ENCODE data around the gene PNMA8C. TPM values are rescaled to one million over a fixed set of nuclear protein-coding genes. Genes with fewer than 3 reads are reported as not detected.

PNMA8C gene
- total and polyA plus RNA-seq, 2 experiments from 2014 or later = 0.44 to 2.3 TPM

DNA sequence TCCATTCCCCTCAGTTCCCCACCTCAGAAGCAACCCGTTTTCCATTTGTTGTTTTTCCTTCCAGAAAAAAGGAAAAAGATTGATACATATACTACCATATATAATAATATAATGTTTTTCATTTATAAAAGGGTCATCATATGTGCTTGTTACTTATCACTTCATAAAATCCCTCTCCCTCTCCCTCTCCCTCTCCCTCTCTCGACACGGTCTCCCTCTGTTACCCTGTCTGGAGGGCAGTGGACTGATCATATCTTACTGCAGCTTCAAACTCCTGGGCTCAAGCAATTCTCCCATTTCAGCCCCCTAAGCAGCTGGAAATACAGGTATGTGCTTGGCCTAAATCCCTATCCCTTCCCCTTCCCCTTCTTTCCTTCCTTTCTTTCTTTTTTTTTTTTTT is 25.5 kb upstream of the PNMA8C start:
- Mint-ChIP-seq H3K4me1 (no peaks in the 10 kb centered on the region), H3K36me3 (ENCODE audit: low read depth) (no peaks in the 10 kb centered on the region), H3K27ac (no peak overlapping the region), H3K27me3 (ENCODE audit: insufficient read depth, low read depth, poor library complexity) (no peaks in the 10 kb centered on the region), H3K4me3 (no peak overlapping the region), H3K9me3 (peaks cover 7% of the 10 kb centered on the region; the same call in 2 of the 3 replicates)
- H3F3A ChIP-seq (replicated peaks; ENCODE audit: low read depth) = no peaks in the 10 kb centered on the region
- H3K4me1 ChIP-seq (ENCODE audit: insufficient read depth) = no peaks in the 10 kb centered on the region
- ATAC-seq (no peak), DNase-seq (ENCODE audit: low spot score) (no peak)
- no peaks in the 10 kb centered on the region for H3K9me2 ChIP-seq (ENCODE audit: insufficient read depth)
- H4K20me1 ChIP-seq (replicated peaks; ENCODE audit: insufficient read depth) = no peaks in the 10 kb centered on the region; the same call in 1 of the 2 replicates
- no peak overlapping the region for H3K4me2 ChIP-seq
- H2AFZ ChIP-seq = no peak overlapping the region
- H3K36me3 ChIP-seq (ENCODE audit: insufficient read depth) = no peaks in the 10 kb centered on the region
- H3K4me3 ChIP-seq = no peak overlapping the region
- H3K27me3 ChIP-seq (ENCODE audit: insufficient read depth) = no peaks in the 10 kb centered on the region
- H3K27ac ChIP-seq (ENCODE audit: low read depth) = no peak overlapping the region
- no peaks in the 10 kb centered on the region for H3K79me2 ChIP-seq (replicated peaks; ENCODE audit: insufficient read depth)
- TF ChIP-seq, protein P1, sequence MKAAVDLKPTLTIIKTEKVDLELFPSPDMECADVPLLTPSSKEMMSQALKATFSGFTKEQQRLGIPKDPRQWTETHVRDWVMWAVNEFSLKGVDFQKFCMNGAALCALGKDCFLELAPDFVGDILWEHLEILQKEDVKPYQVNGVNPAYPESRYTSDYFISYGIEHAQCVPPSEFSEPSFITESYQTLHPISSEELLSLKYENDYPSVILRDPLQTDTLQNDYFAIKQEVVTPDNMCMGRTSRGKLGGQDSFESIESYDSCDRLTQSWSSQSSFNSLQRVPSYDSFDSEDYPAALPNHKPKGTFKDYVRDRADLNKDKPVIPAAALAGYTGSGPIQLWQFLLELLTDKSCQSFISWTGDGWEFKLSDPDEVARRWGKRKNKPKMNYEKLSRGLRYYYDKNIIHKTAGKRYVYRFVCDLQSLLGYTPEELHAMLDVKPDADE (IDR thresholded peaks at IDR 0.05) = no peak
- TF ChIP-seq CREB1 (CRISPR knock-in tag; IDR thresholded peaks at IDR 0.05; ENCODE audit: low read depth) = no peak
- no peak for TF ChIP-seq NANOG (IDR thresholded peaks at IDR 0.05; ENCODE audit: borderline replicate concordance)
- TF ChIP-seq JUNB (IDR thresholded peaks at IDR 0.05; ENCODE audit: unreplicated experiment) = no peak
- TF ChIP-seq REST (IDR thresholded peaks at IDR 0.05; ENCODE audit: unreplicated experiment) = no peak
- TF ChIP-seq EZH2phosphoT487 (IDR thresholded peaks at IDR 0.05; ENCODE audit: unreplicated experiment) = no peak
- TF ChIP-seq POLR2AphosphoS5 (IDR thresholded peaks at IDR 0.05; ENCODE audit: low read depth) = no peak
- TF ChIP-seq ZNF114 (CRISPR knock-in tag; IDR thresholded peaks at IDR 0.05) = no peak
- TF ChIP-seq STAT1 (IDR thresholded peaks at IDR 0.05; ENCODE audit: unreplicated experiment) = no peak
- TF ChIP-seq ZNF462 (CRISPR knock-in tag; IDR thresholded peaks at IDR 0.05) = no peak
- no peak for TF ChIP-seq ZNF331 (CRISPR knock-in tag; IDR thresholded peaks at IDR 0.05; ENCODE audit: low read depth)
- TF ChIP-seq EZH2 (IDR thresholded peaks at IDR 0.05; ENCODE audit: low read depth, unreplicated experiment) = no peak
- TF ChIP-seq CTCF (conservative IDR thresholded peaks at IDR 0.05; ENCODE audit: low read depth in 2 of 2) = no peak
